IMR-90 (cell line): ENCODE data around the gene DIAPH1. TPM values are rescaled to one million over a fixed set of nuclear protein-coding genes. Genes with fewer than 3 reads are reported as not detected.
A peak's percentile ranks its signal among the peaks of the same experiment; 100 is the strongest.

Source experiments
- ATAC-seq: fragments of 200-7000 bp; cut with Tn5 transposase; 2 replicates; pipeline ENCODE4 v1.9.1; 2020; ENCODE audit warnings: low read depth, mild to moderate bottlenecking, moderate library complexity
- BruUV-seq: library from RNA; stranded (reverse); fragments of 400-500 nt; replicated peaks from 2 replicates; lab custom pipeline; 2021; lab: Mats Ljungman, UMichigan
- CTCF ChIA-PET: fragments of 300-600 bp; formaldehyde crosslinking; extraction: SDS; loops from one replicate; lab custom pipeline; 2021; ENCODE audit warnings: antibody characterized with exemption; lab: Yijun Ruan, JAX
- POLR2A ChIA-PET: fragments of 300-600 bp; sonication (Branson Sonifier 250); formaldehyde crosslinking; loops from one replicate; lab custom pipeline; 2022; ENCODE audit warnings: antibody characterized with exemption; ENCODE audit not compliant: unreplicated experiment; lab: Charles Lee
- DNase-seq: peaks from one replicate; pipeline ENCODE4 v3.0.0; 2013
- H2AFZ ChIP-seq: replicated peaks from 2 replicates; pipeline ENCODE3; 2013; ENCODE audit warnings: low read length, mild to moderate bottlenecking; ENCODE audit not compliant: poor library complexity
- H2AK5ac ChIP-seq: 2 replicates; pipeline ENCODE4 v1.6.1; 2013; ENCODE audit warnings: low read depth, low read length, inconsistent platforms
- H2AK9ac ChIP-seq: replicated peaks from 2 replicates; pipeline ENCODE3; 2013; ENCODE audit warnings: mild to moderate bottlenecking, low read depth, low read length, moderate library complexity; ENCODE audit not compliant: poor library complexity
- H2BK120ac ChIP-seq: 2 replicates; pipeline ENCODE4 v1.6.1; 2013; ENCODE audit warnings: low read depth, low read length, inconsistent platforms
- H2BK15ac ChIP-seq: 3 replicates; pipeline ENCODE4 v1.6.1; 2013; ENCODE audit warnings: low read depth, low read length, inconsistent platforms
- H2BK20ac ChIP-seq: 2 replicates; pipeline ENCODE4 v1.6.1; 2013; ENCODE audit warnings: low read depth, mild to moderate bottlenecking, inconsistent platforms, low read length, moderate library complexity
- H2BK5ac ChIP-seq: 2 replicates; pipeline ENCODE4 v1.6.1; 2013; ENCODE audit warnings: mild to moderate bottlenecking, low read depth, low read length, inconsistent platforms; ENCODE audit not compliant: poor library complexity, severe bottlenecking
- H3K14ac ChIP-seq: replicated peaks from 2 replicates; pipeline ENCODE4 v1.6.1; 2013; ENCODE audit warnings: low read depth, low read length, inconsistent platforms
- H3K18ac ChIP-seq: 2 replicates; pipeline ENCODE4 v1.6.1; 2013; ENCODE audit warnings: low read depth, low read length, control low read depth
- H3K23ac ChIP-seq: 2 replicates; pipeline ENCODE4 v1.6.1; 2013; ENCODE audit warnings: low read depth, low read length, inconsistent platforms
- H3K27ac ChIP-seq: 2 replicates; pipeline ENCODE4 v1.5.1; 2013; ENCODE audit warnings: mild to moderate bottlenecking, control low read depth, low read length; ENCODE audit not compliant: insufficient read depth
- H3K27me3 ChIP-seq: 2 replicates; pipeline ENCODE4 v1.6.1; 2013; ENCODE audit warnings: low read length; ENCODE audit not compliant: control insufficient read depth, insufficient read depth
- H3K36me3 ChIP-seq: 2 replicates; pipeline ENCODE4 v1.6.1; 2013; ENCODE audit warnings: low read length, mixed read lengths; ENCODE audit not compliant: control insufficient read depth, insufficient read depth
- H3K4ac ChIP-seq: 2 replicates; pipeline ENCODE4 v1.6.1; 2013; ENCODE audit warnings: low read depth, low read length, inconsistent platforms
- H3K4me1 ChIP-seq: 2 replicates; pipeline ENCODE4 v1.6.1; 2013; ENCODE audit warnings: low read length, mixed read lengths; ENCODE audit not compliant: control insufficient read depth, insufficient read depth
- H3K4me2 ChIP-seq: 2 replicates; pipeline ENCODE4 v1.6.1; 2013; ENCODE audit warnings: low read depth, mild to moderate bottlenecking, control low read depth, low read length, moderate library complexity
- H3K4me3 ChIP-seq: 2 replicates; pipeline ENCODE4 v1.5.1; 2013; ENCODE audit warnings: low read depth, mild to moderate bottlenecking, control low read depth, low read length, moderate library complexity; ENCODE audit not compliant: insufficient read depth
- H3K56ac ChIP-seq: 2 replicates; pipeline ENCODE4 v1.6.1; 2013; ENCODE audit warnings: low read length, inconsistent platforms; ENCODE audit not compliant: insufficient read depth; ENCODE audit errors: extremely low read depth
- H3K79me1 ChIP-seq, 2 experiments: 2 replicates each; pipeline ENCODE4 v1.6.1; 2013; ENCODE audit warnings: low read length in 2 of 2, inconsistent platforms in 1 of 2, low read depth in 1 of 2
- H3K9ac ChIP-seq: 2 replicates; pipeline ENCODE4 v1.6.1; 2013; ENCODE audit warnings: low read depth, low read length, control low read depth
- H3K9me1 ChIP-seq: 2 replicates; pipeline ENCODE4 v1.6.1; 2013; ENCODE audit warnings: low read length, inconsistent platforms; ENCODE audit not compliant: insufficient read depth
- H3K9me3 ChIP-seq: 2 replicates; pipeline ENCODE4 v1.6.1; 2013; ENCODE audit warnings: low read length; ENCODE audit not compliant: control insufficient read depth, insufficient read depth
- H4K20me1 ChIP-seq: 2 replicates; pipeline ENCODE4 v1.6.1; 2013; ENCODE audit warnings: low read length, inconsistent platforms; ENCODE audit not compliant: insufficient read depth
- H4K5ac ChIP-seq: 2 replicates; pipeline ENCODE4 v1.6.1; 2013; ENCODE audit warnings: mild to moderate bottlenecking, low read depth, low read length, control low read depth
- H4K8ac ChIP-seq, 2 experiments: 2 replicates each; pipeline ENCODE4 v1.6.1; 2013; ENCODE audit warnings: low read depth in 2 of 2, low read length in 2 of 2, control low read depth in 1 of 2, inconsistent platforms in 1 of 2
- H4K91ac ChIP-seq: 2 replicates; pipeline ENCODE4 v1.6.1; 2013; ENCODE audit warnings: low read depth, low read length, inconsistent platforms; ENCODE audit not compliant: insufficient read depth
- CEBPB ChIP-seq: IDR thresholded peaks from 2 replicates; pipeline ENCODE4 v1.6.1; 2012; ENCODE audit warnings: low read depth, low read length, improper control_type of control experiment
- CHD1 ChIP-seq: IDR thresholded peaks from 2 replicates; pipeline ENCODE4 v1.6.1; 2012; ENCODE audit warnings: low read depth, low read length, improper control_type of control experiment
- CTCF ChIP-seq: conservative IDR thresholded peaks from 2 replicates; pipeline ENCODE4 v1.5.1; 2012; ENCODE audit warnings: mild to moderate bottlenecking, low read depth, low read length, improper control_type of control experiment
- FOS ChIP-seq: fragments of 150-350 bp; IDR thresholded peaks from 2 replicates; pipeline ENCODE4 v1.6.1; 2016; ENCODE audit warnings: low read depth, low read length
- MAFK ChIP-seq: IDR thresholded peaks from 2 replicates; pipeline ENCODE4 v1.6.1; 2012; ENCODE audit warnings: low read depth, low read length, improper control_type of control experiment
- MAZ ChIP-seq: IDR thresholded peaks from 2 replicates; pipeline ENCODE4 v1.6.1; 2012; ENCODE audit warnings: low read depth, mild to moderate bottlenecking, low read length, improper control_type of control experiment, moderate library complexity, borderline replicate concordance
- RAD21 ChIP-seq: IDR thresholded peaks from 2 replicates; pipeline ENCODE4 v1.6.1; 2012; ENCODE audit warnings: low read length, improper control_type of control experiment
- RCOR1 ChIP-seq: IDR thresholded peaks from 2 replicates; pipeline ENCODE4 v1.6.1; 2012; ENCODE audit warnings: mild to moderate bottlenecking, low read length, improper control_type of control experiment; ENCODE audit not compliant: insufficient replicate concordance
- RFX5 ChIP-seq: IDR thresholded peaks from 2 replicates; pipeline ENCODE4 v1.8.0; 2012; ENCODE audit warnings: low read depth, mild to moderate bottlenecking, low read length, moderate library complexity
- SMC3 ChIP-seq: fragments of 150-350 bp; IDR thresholded peaks from 2 replicates; pipeline ENCODE4 v1.6.1; 2016; ENCODE audit warnings: low read depth, mild to moderate bottlenecking, antibody characterized with exemption, low read length, moderate library complexity
- USF2 ChIP-seq: fragments of 150-350 bp; IDR thresholded peaks from 2 replicates; pipeline ENCODE4 v1.6.1; 2017; ENCODE audit warnings: mild to moderate bottlenecking, antibody characterized with exemption, low read length, low read depth
- WGBS, 2 experiments: methylation state at CpG; one replicate each; pipeline versions ENCODE4 v1.1.5 to v1.1.7; 2013; ENCODE audit warnings: missing lambda C conversion rate in 2 of 2; ENCODE audit not compliant: insufficient read length in 1 of 2; ENCODE audit errors: extremely low coverage in 2 of 2; 5-methylcytosine and 5-hydroxymethylcytosine counted together
- dilution Hi-C: fragments of 300-500 bp; cut with HindIII; formaldehyde crosslinking; loops from one replicate; pipeline ENCODE4 v1.14.3; 2018; ENCODE audit warnings: low sequenced_read_pairs; ENCODE audit not compliant: unreplicated experiment
- in situ Hi-C: fragments of 300-500 bp; cut with MboI; formaldehyde crosslinking; loops from 3 replicates; pipeline ENCODE4 v1.14.3; 2019; ENCODE audit warnings: low sequenced_read_pairs, inconsistent platforms, mixed read lengths
- intact Hi-C: fragments of 100-400 bp; cut with micrococcal nuclease; formaldehyde crosslinking; loops from 2 replicates; pipeline ENCODE4 v1.10.0; 2022
- polyA plus RNA-seq, 3 experiments: library from polyadenylated mRNA; depleted of rRNA; stranded (reverse); fragments of >200 nt; gene quantifications; 2 replicates each; pipeline ENCODE4 v1.2.3, GENCODE V29; 2012; ENCODE audit warnings: low replicate concordance in 1 of 3
- total RNA-seq: library from RNA; depleted of rRNA; stranded (reverse); fragments of >200 nt; gene quantifications from 2 replicates; pipeline ENCODE4 v1.2.3, GENCODE V29; 2012

Gene DIAPH1
- total and polyA plus RNA-seq, 2 of the 4 experiments (the other 2 are of a cell fraction) = 12.0 to 37.4 TPM

GRCh38 chr5:141522301-141522700 lies 96.5 kb downstream of the DIAPH1 start (continued):
- TF ChIP-seq CHD1 = no peak
- TF ChIP-seq MAZ = no peak

- DNase-seq (peak; percentile 100), ATAC-seq (peak; percentile 59)
- BruUV-seq = no TSS peak
- Histone ChIP-seq H3K56ac (0 out of 2 replicates have a peak overlapping the region, but pooled peaks have one; percentile 13), H4K5ac (no peak overlapping the region), H3K79me1 (peaks cover 6 to 46% of the 10 kb centered on the region in 2 experiments; a peak in 3 of 4 replicates), H2BK120ac (peak overlapping the region; percentile 69), H3K4me3 (no peak overlapping the region), H3K27me3 (no peaks in the 10 kb centered on the region), H3K18ac (peak overlapping the region; percentile 21), H3K14ac (no peak overlapping the region), H3K23ac (peak overlapping the region; percentile 79; the same call in 1 of the 2 replicates), H3K36me3 (peaks cover 3% of the 10 kb centered on the region; the same call in 1 of the 2 replicates), H2AK9ac (peak overlapping the region; percentile 37), H3K4ac (peak overlapping the region; percentile 29; the same call in 1 of the 2 replicates), H2AFZ (no peak overlapping the region), H2BK15ac (no peak overlapping the region), H3K4me2 (peak overlapping the region; percentile 45), H4K20me1 (no peaks in the 10 kb centered on the region), H4K8ac (peak overlapping the region in 1 of 2 experiments; percentile 38; a peak in 1 of 4 replicates), H3K9ac (no peak overlapping the region), H2BK5ac (peak overlapping the region; percentile 66), H3K9me1 (peaks cover 29% of the 10 kb centered on the region), H4K91ac (no peak overlapping the region; the same call in 1 of the 2 replicates), H2AK5ac (0 out of 2 replicates have a peak overlapping the region, but pooled peaks have one; percentile 52), H3K4me1 (peaks cover 45% of the 10 kb centered on the region), H3K27ac (peak overlapping the region; percentile 18; the same call in 1 of the 2 replicates), H2BK20ac (peak overlapping the region; percentile 83), H3K9me3 (no peaks in the 10 kb centered on the region)
- intact Hi-C loops = loop anchor here (1.0 kb wide), 1 partner anchor 12 kb away; no protein-coding TSS in a partner anchor
- no CpG with 5 or more reads among the region's 2 CpGs for WGBS, 2 experiments
- ChIA-PET CTCF (interaction anchor here (0.9 to 1.8 kb wide), 9 partner anchors 8 to 104 kb away, joined by 3 to 9 read pairs (median 3); partner anchors contain the start of genes PCDHGA11, PCDHGA12, PCDHGB7 and PCDHGC3), POLR2A (no interaction called here)
- in situ Hi-C loops = loop anchor here (5.0 kb wide), 1 partner anchor 44 kb away; the partner anchor contains the start of gene PCDHGC3
- dilution Hi-C loops = no loop called here
- TF ChIP-seq FOS (peak; percentile 99), MAFK (no peak), MAZ (no peak; the same call in 1 of the 2 replicates), CEBPB (peak; percentile 91), CTCF (no peak), USF2 (no peak), SMC3 (no peak), RAD21 (no peak), RCOR1 (no peak), RFX5 (no peak)
These were observed 97.5 kb downstream of the DIAPH1 start for GRCh38 chr5:141521244-141521781.
